Activated naive CD8-positive, alpha-beta T cell treated with anti-CD3 and anti-CD28 coated beads for 36 hours (primary cell): ENCODE measurements around the gene SHBG. TPM values are rescaled to one million over a fixed set of nuclear protein-coding genes. Genes with fewer than 3 reads are reported as not detected.
"Not testable (repeated sequence)": the region's sequence is repeated elsewhere in the genome, so short reads cannot be mapped to it uniquely, and the experiment has no call there.

Source experiments
- DNase-seq: peaks from one replicate; pipeline ENCODE4 v3.0.0; 2021
- H3K27ac Mint-ChIP-seq: one replicate; pipeline ENCODE4 v1.8.0; 2022; ENCODE audit warnings: mild to moderate bottlenecking, moderate library complexity, mixed read lengths
- H3K27me3 Mint-ChIP-seq: one replicate; pipeline ENCODE4 v1.8.0; 2022; ENCODE audit warnings: mild to moderate bottlenecking, mixed read lengths
- H3K36me3 Mint-ChIP-seq: one replicate; pipeline ENCODE4 v1.8.0; 2021; ENCODE audit warnings: mild to moderate bottlenecking, mixed read lengths
- H3K4me1 Mint-ChIP-seq: one replicate; pipeline ENCODE4 v1.8.0; 2021; ENCODE audit warnings: mixed read lengths
- H3K4me3 Mint-ChIP-seq: one replicate; pipeline ENCODE4 v1.8.0; 2022; ENCODE audit warnings: mild to moderate bottlenecking, moderate library complexity, mixed read lengths
- H3K9me3 Mint-ChIP-seq: one replicate; pipeline ENCODE4 v1.8.0; 2022; ENCODE audit warnings: mixed read lengths
- total RNA-seq, 2 experiments: library from RNA; stranded (reverse); gene quantifications; one replicate each; pipeline ENCODE4 v1.2.3, GENCODE V29; 2021

The SHBG gene
- total RNA-seq, 2 experiments from 2014 or later, result not detected

GRCh38 chr17:7592422-7593021 is 37.4 kb upstream of the SHBG start:
- no peaks in the 10 kb centered on the region for H3K27me3 Mint-ChIP-seq
- peaks cover 20% of the 10 kb centered on the region for H3K36me3 Mint-ChIP-seq
- H3K9me3 Mint-ChIP-seq, result no peaks in the 10 kb centered on the region
- peaks cover 2% of the 10 kb centered on the region for H3K4me1 Mint-ChIP-seq
- DNase-seq, result no peak
- no peak overlapping the region for H3K4me3 Mint-ChIP-seq
- no peak overlapping the region for H3K27ac Mint-ChIP-seq

- Mint-ChIP-seq H3K27me3 (no peaks in the 10 kb centered on the region), H3K27ac (no peak overlapping the region), H3K4me1 (peaks cover 2% of the 10 kb centered on the region), H3K9me3 (no peaks in the 10 kb centered on the region), H3K4me3 (no peak overlapping the region), H3K36me3 (peaks cover 18% of the 10 kb centered on the region)
- no peak for DNase-seq
Observed at GRCh38 chr17:7593296-7593695, 36.6 kb upstream of the SHBG start.

GRCh38 chr17:7597561-7597960 is 32.4 kb upstream of the SHBG start:
- DNase-seq, H3K4me1 Mint-ChIP-seq, H3K4me3 Mint-ChIP-seq, H3K9me3 Mint-ChIP-seq, H3K27me3 Mint-ChIP-seq, H3K27ac Mint-ChIP-seq: not testable (repeated sequence)
- H3K36me3 Mint-ChIP-seq, result peaks cover 23% of the 10 kb centered on the region

GRCh38 chr17:7606280-7606679 is 23.7 kb upstream of the SHBG start:
- H3K4me1 Mint-ChIP-seq, result peaks cover 17% of the 10 kb centered on the region
- H3K4me3 Mint-ChIP-seq, result no peak overlapping the region
- no peak overlapping the region for H3K27ac Mint-ChIP-seq
- no peak for DNase-seq
- H3K27me3 Mint-ChIP-seq, result no peaks in the 10 kb centered on the region
- peaks cover 29% of the 10 kb centered on the region for H3K36me3 Mint-ChIP-seq
- H3K9me3 Mint-ChIP-seq, result no peaks in the 10 kb centered on the region

GRCh38 chr17:7610641-7611040 is 19.3 kb upstream of the SHBG start:
- Mint-ChIP-seq H3K27me3 (no peaks in the 10 kb centered on the region), H3K27ac (no peak overlapping the region), H3K9me3 (no peaks in the 10 kb centered on the region), H3K4me1 (peaks cover 41% of the 10 kb centered on the region), H3K4me3 (no peak overlapping the region), H3K36me3 (peaks cover 28% of the 10 kb centered on the region)
- DNase-seq, result no peak

GRCh38 chr17:7611635-7612293 is 18.2 kb upstream of the SHBG start:
- Mint-ChIP-seq H3K27me3 (no peaks in the 10 kb centered on the region), H3K4me3 (peak overlapping the region; percentile 57), H3K4me1 (peaks cover 38% of the 10 kb centered on the region), H3K9me3 (no peaks in the 10 kb centered on the region), H3K27ac (no peak overlapping the region), H3K36me3 (peaks cover 24% of the 10 kb centered on the region)
- DNase-seq, result no peak

- Mint-ChIP-seq H3K4me3 (peak overlapping the region; percentile 57), H3K36me3 (peaks cover 24% of the 10 kb centered on the region), H3K4me1 (peaks cover 38% of the 10 kb centered on the region), H3K27ac (no peak overlapping the region), H3K9me3 (no peaks in the 10 kb centered on the region), H3K27me3 (no peaks in the 10 kb centered on the region)
- DNase-seq, result no peak
Observed at GRCh38 chr17:7612294-7612640, 17.7 kb upstream of the SHBG start.

- H3K36me3 Mint-ChIP-seq, result peaks cover 24% of the 10 kb centered on the region
- H3K27me3 Mint-ChIP-seq, result no peaks in the 10 kb centered on the region
- H3K9me3 Mint-ChIP-seq, result no peaks in the 10 kb centered on the region
- H3K27ac Mint-ChIP-seq, result peak overlapping the region; percentile 82
- peaks cover 38% of the 10 kb centered on the region for H3K4me1 Mint-ChIP-seq
- H3K4me3 Mint-ChIP-seq, result peak overlapping the region; percentile 90
- no peak for DNase-seq
Observed at GRCh38 chr17:7613769-7614424, 16.0 kb upstream of the SHBG start.

GRCh38 chr17:7614425-7615264 is 15.3 kb upstream of the SHBG start, which contains the start of gene FXR2:
Gene FXR2, minus strand, starts transcription at chr17:7614897. Its CDS starts 365 bp downstream, at chr17:7614532.
- H3K36me3 Mint-ChIP-seq, result peaks cover 22% of the 10 kb centered on the region
- H3K4me3 Mint-ChIP-seq, result peak within 1 kb of the TSS; percentile 90
- H3K9me3 Mint-ChIP-seq, result no peaks in the 10 kb centered on the region
- peak; percentile 99 for DNase-seq
- no peaks in the 10 kb centered on the region for H3K27me3 Mint-ChIP-seq
- H3K4me1 Mint-ChIP-seq, result peaks cover 34% of the 10 kb centered on the region
- peak within 1 kb of the TSS; percentile 87 for H3K27ac Mint-ChIP-seq

GRCh38 chr17:7615265-7615747 is 14.6 kb upstream of the SHBG start:
- no peaks in the 10 kb centered on the region for H3K9me3 Mint-ChIP-seq
- H3K4me1 Mint-ChIP-seq, result peaks cover 32% of the 10 kb centered on the region
- peak overlapping the region; percentile 87 for H3K27ac Mint-ChIP-seq
- no peak for DNase-seq
- H3K27me3 Mint-ChIP-seq, result no peaks in the 10 kb centered on the region
- peak overlapping the region; percentile 80 for H3K4me3 Mint-ChIP-seq
- H3K36me3 Mint-ChIP-seq, result peaks cover 22% of the 10 kb centered on the region

- Mint-ChIP-seq H3K9me3 (no peaks in the 10 kb centered on the region), H3K36me3 (peaks cover 2% of the 10 kb centered on the region), H3K27me3 (no peaks in the 10 kb centered on the region), H3K27ac (no peak overlapping the region), H3K4me3 (no peak overlapping the region), H3K4me1 (peaks cover 4% of the 10 kb centered on the region)
- no peak for DNase-seq
Observed at GRCh38 chr17:7618608-7619007, 11.3 kb upstream of the SHBG start.

- Mint-ChIP-seq H3K27ac (no peak overlapping the region), H3K36me3 (no peaks in the 10 kb centered on the region), H3K27me3 (no peaks in the 10 kb centered on the region), H3K9me3 (no peaks in the 10 kb centered on the region), H3K4me3 (no peak overlapping the region), H3K4me1 (no peaks in the 10 kb centered on the region)
- no peak for DNase-seq
Observed at GRCh38 chr17:7620835-7621234, 9.1 kb upstream of the SHBG start.

- no peak for DNase-seq
- Mint-ChIP-seq H3K27ac (no peak overlapping the region), H3K9me3 (no peaks in the 10 kb centered on the region), H3K36me3 (no peaks in the 10 kb centered on the region), H3K4me3 (no peak overlapping the region), H3K4me1 (peaks cover 13% of the 10 kb centered on the region), H3K27me3 (no peaks in the 10 kb centered on the region)
Observed at GRCh38 chr17:7623661-7624060, 6.3 kb upstream of the SHBG start.

GRCh38 chr17:7625749-7626148 is 4.2 kb upstream of the SHBG start:
- H3K27ac Mint-ChIP-seq, H3K9me3 Mint-ChIP-seq, DNase-seq, H3K4me3 Mint-ChIP-seq, H3K27me3 Mint-ChIP-seq, H3K36me3 Mint-ChIP-seq: not testable (repeated sequence)
- H3K4me1 Mint-ChIP-seq, result peaks cover 13% of the 10 kb centered on the region

- DNase-seq, result no peak
- Mint-ChIP-seq H3K27me3 (no peaks in the 10 kb centered on the region), H3K27ac (no peak overlapping the region), H3K9me3 (no peaks in the 10 kb centered on the region), H3K36me3 (no peaks in the 10 kb centered on the region), H3K4me1 (peaks cover 13% of the 10 kb centered on the region), H3K4me3 (peak overlapping the region; percentile 92)
Observed at GRCh38 chr17:7626307-7626706, 3.6 kb upstream of the SHBG start.
